NCI-H748 treated with DMSO at 0.1 percent for 48 hours (cell line): ENCODE data around the gene DGLUCY.
A peak's percentile ranks its signal among the peaks of the same experiment; 100 is the strongest.
"Not testable (repeated sequence)": the region's sequence is repeated elsewhere in the genome, so short reads cannot be mapped to it uniquely, and the experiment has no call there.

Experiments
- DNase-seq: peaks from one replicate; lab custom pipeline; 2025; lab: John Stamatoyannopoulos, UW

DGLUCY gene

DNA sequence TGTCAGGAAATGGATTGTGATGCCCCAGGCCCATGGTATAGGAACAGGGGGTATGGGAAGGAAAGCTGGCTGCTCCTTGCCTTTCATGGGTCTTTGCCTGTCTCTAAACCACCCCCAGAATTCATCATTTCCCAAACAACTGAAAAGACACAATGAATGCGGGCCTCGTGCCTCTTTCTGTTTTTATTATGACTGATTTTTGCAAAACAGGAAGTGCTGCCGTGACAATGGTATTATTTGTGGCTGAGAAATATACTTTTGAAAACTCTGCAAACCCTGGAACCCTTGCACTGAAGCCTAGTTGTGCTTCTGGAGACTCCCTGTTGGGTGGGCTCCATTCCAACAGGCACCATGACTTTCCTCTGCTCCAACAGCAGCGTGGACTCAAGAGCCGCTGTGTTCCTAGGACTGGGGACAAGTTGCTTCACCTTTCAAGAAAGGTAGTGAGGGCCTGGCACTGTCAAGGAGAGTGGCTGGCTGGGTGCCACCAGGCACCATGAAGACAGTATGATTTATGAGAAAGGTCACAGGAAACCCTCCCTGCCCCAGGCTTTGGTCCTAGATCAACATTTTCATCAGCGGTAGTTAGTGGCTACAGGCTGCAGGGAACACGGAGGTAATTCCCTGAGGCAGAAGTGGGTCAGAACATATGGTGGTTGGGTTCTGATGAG lies 4.8 kb upstream of the DGLUCY start:
- no peak for DNase-seq

DNA sequence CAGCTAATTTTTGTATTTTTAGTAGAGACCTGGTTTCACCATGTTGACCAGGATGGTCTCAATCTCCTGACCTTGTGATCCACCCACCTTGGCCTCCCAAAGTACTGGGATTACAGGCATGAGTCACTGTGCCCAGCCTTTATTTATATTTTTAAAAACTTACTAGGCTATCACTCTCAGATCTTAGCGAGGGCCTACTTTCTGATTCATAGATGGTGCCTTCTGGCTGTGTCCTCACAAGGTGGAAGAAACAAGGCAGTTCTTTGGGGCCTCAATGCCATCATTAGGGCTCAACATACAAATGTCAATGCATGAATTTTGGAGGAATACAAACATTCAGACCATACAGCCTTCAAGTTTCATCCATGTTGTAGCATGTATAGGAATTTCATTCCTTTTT lies 2.4 kb upstream of the DGLUCY start:
- DNase-seq, result no peak

DNA sequence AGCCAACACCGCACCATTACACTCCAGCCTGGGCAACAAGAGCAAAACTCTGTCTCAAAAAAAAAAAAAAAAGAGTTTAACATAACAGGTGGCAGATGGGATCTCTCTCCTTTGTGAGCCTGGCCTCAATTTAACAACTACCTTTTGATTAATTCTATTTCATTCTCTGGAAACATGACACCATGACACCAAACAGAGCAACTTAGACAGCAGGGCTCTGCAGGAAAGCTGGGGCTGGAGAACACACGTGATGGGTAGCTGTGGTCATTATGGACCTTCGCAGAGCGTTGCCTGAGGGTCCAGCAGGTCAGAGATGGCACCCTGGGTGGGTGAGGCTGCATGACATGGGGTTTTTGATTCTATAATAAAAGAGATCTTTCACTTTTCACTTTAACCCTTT lies 1.7 kb upstream of the DGLUCY start:
- peak; percentile 11 for DNase-seq

DNA sequence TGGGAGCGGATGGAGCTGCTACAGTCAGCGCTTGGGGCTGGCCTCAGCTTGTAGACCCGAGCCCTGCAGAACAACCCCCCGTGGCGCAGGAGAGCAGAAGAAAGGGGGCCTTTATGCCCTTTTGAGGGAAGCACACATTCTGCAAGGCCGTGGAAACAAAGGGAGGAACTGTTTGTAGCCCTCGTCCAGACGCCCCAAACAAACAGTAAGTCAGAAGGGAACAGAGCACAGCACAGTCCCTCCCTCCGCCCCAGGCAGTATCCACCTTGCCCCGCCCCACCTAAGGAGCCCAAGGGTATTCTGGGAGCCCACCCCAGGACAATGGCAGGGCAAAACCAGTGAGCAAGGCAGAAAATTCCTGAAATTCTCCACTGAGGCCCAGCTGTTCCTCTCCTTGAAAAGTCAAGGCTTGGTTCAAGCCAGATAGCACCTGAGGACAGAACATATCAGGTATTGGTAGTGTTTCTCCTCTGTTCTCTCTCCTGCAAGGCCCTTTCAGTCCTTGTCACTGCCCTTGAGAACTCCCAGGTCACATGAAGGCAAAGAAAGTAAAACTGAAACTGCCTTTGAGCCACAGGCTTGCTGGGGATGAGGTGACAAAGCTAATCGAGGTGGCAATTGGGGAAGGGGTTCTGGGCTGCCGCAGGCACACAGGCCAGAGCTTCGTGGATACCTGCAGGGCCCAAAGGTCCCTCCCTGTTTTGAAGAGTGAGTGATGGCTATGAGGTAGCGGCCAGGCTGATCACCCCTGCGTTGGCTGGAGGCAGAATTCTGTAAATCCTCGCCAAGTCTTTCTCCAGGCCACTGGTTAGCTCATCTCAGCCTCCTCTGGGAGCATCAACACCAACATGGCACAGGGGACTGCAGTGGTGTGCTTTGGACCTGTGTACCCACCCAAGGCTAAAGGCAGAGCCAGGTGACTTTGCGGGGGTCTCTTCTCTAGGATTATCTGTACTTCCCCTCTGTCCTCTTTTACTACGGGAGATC lies 499 bp downstream of the DGLUCY start:
- DNase-seq, result peak; percentile 53

DNA sequence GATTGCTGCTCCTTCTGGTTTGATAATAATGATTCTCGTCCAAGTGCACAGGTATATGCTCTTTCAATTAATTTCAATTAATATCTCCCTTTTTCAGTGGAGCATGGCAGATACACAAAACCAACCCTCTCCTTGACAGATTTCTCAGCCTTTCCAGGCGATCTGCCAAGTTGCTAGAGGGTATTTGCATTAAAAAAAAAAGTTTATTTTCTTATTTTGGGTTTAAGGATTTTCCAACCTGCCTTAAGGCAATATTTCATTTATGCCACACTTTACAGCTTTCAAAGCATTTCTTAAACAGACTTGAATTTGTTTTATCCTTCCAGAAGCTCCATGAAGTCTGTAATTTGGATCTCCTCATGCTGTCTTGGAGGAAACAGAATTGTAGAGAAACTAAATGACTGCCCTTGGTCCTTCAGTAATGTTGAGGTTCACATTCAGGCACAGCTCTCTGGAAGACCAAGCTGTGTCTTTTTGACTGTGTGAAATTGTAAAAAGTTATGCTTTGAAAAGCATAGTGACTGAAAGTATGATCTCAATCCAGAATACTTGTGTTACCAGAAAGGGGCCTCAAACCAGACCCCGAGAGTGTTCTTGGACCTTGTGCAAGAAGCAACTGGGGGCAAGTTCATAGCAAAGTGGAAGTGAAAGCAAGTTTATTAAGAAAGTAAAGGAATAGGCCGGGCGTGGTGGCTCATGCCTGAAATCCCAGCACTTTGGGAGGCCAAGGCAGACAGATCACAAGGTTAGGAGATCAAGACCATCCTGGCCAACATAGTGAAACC lies 2.3 kb downstream of the DGLUCY start:
- DNase-seq, result no peak

DNA sequence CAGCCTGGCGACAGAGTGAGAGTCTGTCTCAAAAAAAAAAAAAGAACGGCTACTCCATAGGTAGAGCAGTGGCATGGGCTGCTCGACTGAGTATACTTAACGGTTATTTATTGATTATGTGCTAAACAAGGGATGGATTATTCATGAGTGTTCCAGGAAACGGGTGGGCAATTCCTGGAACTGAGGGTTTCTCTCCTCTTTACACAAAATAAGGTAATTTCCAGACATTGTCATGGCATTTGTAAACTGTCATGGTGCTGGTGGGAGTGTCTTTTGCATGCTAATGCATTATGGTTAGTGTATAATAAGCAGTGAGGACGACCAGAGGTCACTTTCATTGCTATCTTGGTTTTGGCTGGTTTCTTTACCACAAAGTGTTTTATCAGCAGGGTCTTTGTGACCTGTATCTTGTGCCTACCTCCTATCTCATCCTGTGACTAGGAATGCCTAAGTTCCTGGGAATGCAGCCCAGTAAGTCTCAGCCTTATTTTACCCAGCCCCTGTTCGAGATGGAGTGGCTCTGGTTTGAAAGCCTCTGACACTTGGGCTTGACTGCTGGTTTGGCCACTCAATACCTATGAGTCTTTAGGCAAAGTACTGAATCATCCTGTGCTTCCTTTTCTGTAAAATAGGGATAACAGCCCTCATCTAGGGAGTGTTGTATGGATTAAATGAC lies 3.2 kb downstream of the DGLUCY start:
- DNase-seq, result no peak

DNA sequence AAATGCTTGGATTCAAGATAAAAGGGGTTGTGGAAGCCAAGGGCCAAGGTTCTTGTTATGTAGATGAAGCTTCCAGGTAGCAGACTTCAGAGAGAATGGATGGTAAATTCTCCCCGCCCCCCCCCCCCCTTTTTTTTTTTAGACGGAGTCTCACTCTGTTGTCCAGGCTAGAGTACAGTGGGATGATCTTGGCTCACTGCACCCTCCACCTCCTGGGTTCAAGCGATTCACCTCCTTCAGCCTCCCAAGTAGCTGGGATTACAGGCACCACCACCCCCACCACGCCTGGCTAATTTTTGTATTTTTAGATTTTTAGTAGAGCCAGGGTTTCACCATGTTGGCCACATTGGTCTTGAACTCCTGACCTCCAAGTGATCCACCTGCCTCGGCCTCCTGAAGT lies 4.1 kb downstream of the DGLUCY start:
- DNase-seq, result no peak

DNA sequence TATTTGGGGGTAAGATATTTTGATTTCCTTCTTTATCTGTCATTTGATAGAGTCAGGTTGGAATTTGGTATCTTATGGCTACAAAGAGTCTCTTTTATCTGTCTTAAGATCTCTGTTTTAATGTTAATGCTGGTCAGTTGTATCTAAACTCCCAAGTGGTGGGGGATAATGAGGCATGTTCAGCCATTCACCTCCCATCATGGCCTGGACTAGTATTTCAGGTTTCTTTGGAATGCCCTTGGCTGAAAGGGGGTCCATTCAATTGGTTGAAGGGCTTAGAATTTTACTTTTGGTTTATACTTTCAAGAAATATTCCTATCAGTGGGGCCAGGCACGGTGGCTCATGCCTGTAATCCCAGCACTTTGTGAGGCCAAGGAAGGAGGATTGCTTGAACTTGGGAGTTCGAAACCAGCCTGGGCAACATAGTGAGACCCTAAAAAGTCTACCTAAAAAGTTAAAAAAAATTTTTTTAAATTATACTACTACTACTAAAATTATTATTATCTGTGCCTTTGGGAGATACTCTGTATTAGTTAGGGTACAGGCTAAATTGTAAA lies 4.7 kb downstream of the DGLUCY start:
- DNase-seq, result no peak

DNA sequence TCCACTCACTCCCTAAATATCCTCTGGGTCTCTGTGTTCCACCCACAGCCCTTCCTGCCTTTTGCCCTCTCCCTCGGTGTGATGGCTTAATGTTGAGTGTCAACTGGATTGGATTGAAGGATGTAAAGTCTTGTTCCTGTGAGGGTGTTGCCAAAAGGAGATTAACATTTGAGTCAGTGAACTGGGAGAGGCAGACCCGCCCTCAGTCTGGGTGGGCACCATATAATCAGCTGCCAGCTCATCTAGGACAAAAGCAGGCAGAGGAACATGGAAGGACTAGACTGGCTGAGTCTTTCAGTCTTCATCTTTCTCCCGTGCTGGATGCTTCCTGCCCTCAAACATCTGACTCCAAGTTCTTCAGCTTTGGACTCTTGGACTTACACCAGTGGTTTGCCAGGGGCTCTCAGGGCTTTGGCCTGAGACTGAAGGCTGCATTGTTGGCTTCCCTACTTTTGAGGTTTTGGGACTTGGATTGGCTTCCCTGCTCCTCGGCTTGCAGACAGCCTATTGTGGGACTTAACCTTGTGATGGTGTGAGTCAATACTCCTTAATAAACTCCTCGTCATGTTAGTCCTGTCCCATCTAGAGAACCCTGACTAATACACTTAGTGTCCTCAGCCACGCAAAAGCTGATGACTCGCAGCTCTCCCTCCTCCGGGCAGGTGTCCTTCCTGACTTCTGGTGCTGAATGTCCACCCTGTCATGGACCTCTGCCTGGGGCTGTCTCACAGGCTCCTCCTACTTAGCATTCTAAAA lies 5.9 kb downstream of the DGLUCY start:
- DNase-seq, result no peak

DNA sequence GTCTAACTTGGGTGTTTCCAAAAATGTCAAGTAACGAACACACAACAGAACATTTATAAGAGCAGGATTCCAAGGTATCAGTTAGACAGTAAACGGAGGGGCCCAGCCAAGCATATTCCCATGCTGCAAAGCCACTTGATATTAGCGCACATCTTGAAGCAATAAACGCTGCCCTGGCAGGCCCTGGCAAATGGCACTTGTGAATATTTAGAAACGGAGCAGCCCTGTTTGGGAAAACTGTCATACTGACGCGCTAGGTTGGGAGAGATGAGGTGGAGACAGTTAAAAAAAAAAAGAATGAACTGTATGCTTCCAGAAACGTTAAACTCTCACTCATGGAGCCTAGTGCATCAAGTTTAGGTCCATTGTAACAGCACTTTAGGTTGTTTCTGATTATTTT lies 9.3 kb downstream of the DGLUCY start:
- DNase-seq, result no peak

DNA sequence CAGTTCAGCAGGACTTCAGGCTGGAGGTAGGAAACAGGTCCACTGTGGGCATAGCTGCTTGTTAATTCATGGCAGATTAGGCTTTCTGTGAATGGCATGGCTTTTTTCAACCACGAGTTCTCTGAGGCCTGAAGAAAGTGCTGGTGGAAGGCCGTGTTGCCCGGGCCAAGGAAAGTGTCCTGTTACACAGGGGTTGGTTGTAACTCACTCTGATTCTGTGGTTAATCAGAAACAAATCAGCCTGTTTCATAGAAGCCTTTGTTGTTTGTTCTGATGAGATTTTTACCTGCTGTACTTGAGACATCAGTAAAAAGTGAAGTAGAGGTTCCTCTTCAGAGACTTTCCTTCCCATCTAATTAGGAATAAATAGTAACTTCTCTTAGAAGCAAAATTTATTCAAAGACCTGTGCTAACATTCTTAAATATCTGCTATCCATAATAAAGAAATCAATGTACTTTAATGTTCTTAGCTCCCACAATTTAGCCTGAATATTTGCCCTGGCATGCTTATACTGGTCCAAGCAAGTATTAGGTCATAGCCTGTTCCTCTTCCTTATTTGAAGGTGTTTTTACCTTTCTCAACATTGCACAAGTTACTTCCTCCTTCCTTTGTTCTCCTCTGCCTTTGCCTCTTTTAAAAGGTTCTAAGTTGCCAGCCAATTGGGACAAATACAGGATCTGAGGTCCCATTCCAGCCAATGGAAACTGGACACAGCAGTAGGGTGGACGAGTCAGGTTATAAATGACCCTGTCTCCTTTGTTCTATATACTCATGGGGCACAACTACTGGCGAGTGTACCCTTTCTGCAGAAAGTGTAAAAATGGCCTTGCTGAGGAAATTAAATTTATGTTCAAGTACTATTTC lies 10.8 kb downstream of the DGLUCY start:
- DNase-seq, result not testable (repeated sequence)

DNA sequence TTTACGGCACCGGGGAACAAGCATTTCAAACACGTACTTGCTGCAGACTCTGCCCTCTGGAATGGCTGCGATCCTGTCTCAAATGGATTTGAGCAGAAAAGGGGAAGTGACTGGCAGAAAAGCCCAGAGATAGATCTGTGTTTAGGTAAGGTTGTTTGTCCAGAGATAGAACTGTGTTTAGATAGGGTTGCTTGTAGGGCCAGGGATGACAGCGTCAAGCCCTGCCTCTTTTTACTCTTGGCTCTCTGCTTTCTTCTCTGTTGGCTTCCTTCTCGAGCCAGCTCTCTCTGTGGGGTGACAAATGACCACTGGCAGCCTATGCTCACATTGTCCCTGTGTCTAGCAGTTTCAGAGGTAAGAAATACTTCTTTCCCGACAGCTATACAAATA lies 11.4 kb downstream of the DGLUCY start:
- no peak for DNase-seq

DNA sequence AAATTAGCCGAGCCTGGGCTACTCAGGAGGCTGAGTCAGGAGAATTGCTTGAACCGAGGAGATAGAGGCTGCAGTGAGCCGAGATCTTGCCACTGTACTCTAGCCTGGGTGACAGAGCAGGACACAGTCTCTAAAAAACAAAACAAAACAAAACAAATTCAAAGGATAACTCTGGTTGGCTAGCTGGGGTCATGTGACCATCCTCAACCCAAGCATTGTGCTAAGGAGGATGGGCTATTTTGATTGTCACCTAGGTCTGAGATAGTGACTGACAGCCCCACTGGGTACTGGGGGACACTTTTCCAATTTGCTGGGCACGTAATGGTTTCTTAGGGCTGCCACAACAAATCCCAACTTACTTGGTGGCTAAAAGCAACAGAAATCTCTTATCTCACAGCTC lies 11.9 kb downstream of the DGLUCY start:
- no peak for DNase-seq

DNA sequence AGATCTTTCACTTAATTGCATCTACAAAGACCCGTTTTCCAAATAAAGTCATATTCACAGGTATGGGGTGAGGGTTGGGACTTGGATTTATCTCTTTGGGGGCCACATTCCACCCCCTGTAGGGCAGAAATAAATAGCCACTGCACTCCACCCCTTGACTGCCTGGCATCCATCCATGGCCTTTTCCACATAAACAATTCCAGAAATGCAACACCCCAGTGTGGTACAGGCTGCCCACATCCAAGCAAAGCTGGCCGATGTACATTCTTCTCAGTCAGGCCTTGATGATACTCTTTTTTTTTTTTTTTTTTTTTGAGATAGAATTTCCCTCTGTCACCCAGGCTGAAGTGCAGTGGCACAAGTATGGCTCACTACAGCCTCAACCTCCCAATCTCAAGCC lies 12.9 kb downstream of the DGLUCY start:
- no peak for DNase-seq

DNA sequence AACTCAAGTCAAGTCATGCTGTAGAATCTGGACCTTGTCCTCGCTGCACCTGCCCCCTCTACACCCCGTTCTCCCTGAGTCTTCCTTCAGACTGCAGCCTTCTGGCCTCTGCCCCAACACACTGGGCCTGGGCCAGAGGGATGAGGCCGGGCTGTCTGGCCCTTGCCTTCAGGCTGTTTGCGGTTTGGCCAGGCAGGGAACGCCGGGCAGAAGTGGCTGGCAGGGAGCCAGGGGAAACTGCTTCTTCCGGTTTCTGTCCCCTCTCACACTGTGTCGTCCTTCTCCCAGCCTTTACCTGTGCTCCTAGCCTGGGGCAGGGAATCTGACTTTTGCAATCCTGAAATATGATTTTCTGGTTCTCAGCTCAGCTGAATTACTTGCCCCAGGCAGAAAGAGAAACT lies 13.5 kb downstream of the DGLUCY start:
- peak; percentile 69 for DNase-seq

DNA sequence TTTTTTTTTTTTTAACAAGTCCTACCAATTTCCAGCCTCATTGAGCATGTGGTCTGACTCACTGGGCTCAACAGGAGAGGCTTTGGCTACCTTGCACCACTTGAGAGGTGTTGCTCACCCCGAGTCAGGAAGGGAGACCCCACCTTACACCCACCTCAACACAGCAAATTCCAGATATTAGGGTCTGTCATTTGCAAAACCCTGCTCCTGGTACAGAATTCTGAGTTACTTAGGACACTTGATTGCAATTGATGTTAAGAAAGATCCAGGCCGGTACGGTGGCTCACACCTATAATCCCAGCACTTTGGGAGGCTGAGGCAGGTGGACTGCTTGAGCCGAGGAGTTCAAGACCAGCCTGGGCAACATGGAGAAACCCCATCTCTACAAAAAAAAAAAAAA lies 14.1 kb downstream of the DGLUCY start:
- DNase-seq, result no peak

DNA sequence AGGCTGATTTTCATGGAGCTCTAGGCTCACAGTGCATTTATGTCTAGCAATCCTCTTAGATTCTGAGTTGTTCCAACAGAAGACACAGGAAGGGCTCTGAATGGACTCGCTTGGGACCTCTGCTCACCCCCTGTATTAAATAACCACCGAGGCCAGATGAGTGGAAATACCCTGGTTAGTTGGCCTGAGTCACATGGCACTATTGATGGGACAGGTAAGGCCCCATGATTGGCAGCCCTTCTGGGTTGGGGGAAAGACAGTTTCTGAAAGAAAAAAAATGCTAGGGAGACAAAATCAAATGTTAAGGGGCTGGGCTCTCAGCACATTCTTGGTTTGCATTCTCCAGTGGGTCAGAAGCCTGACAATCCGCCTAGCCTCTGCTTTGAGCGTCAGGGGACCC lies 14.8 kb downstream of the DGLUCY start:
- no peak for DNase-seq

DNA sequence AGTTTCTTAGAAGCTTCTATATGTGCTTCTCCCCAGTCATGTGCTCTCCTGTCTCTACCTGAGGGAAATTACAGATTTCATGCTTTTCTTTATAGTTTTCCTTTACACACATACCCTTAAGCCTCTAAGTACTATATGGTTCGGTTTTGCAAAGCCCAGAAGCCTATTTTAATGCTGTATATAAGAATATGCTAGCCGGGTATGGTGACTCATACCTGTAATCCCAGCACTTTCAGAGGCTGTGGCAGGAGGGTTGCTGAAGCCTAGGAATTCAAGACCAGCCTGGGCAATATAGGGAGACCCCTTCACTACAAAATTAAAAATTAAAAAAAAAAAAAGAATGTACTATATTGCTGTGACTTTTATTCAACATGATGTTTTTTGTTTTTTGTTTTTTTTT lies 15.4 kb downstream of the DGLUCY start:
- no peak for DNase-seq

DNA sequence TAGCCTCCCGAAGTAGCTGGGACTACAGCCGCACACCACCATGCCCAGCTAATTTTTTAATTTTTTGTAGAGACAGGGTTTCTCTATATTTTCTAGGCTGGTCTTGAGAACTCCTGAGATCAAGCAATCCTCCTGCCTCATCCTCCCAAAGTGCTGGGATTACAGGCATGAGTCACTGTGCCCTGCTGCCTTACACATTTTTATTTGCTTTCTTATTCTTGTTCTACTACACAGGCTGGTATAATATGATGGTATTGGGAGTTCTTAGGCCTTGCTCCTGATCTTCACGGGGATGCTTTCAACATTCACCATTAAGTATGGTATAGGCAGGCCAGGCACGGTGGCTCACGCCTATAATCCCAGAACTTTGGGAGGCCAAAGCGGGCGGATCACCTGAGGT lies 21.2 kb downstream of the DGLUCY start:
- DNase-seq, result no peak
